HG03280 (cell line): ENCODE data around the gene KCMF1.

Experiments
- ATAC-seq: cut with Tn5 transposase; IDR thresholded peaks from one replicate; pipeline ENCODE4 v1.9.1; 2021; ENCODE audit warnings: mild to moderate bottlenecking, moderate library complexity; ENCODE audit not compliant: unreplicated experiment

KCMF1 gene

DNA sequence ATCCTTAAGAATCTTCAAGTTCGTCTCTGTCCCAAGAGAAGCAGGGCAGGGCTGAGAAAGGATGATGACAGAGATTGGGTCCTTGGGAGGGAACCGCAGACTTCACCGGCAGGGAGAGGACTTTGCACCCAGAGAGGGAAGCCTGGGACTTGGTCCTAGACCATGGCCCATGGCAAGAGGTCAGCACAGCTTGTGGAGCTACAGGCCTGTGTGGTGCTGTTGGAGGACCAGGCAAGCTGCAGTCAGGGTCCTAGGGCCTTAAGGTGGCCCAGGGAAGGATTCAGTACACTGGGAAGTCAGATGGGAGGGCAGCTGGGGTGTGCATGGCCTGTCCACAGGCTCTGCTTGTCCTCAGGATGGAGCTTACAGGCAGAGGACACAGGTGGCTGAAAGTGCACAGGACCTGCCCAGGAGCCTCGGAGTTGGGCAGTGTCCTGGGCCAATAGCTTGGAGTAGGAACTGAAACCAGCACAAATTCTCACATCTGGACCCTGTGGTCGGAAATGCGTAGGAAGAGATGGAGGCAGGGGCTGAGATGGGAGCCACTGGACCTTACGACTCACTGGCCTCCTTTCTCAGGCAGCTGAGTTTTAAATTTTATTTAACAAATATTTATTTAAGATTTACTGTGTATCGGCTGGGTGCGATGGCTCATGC lies 105.8 kb downstream of the KCMF1 start:
- no peak for ATAC-seq

DNA sequence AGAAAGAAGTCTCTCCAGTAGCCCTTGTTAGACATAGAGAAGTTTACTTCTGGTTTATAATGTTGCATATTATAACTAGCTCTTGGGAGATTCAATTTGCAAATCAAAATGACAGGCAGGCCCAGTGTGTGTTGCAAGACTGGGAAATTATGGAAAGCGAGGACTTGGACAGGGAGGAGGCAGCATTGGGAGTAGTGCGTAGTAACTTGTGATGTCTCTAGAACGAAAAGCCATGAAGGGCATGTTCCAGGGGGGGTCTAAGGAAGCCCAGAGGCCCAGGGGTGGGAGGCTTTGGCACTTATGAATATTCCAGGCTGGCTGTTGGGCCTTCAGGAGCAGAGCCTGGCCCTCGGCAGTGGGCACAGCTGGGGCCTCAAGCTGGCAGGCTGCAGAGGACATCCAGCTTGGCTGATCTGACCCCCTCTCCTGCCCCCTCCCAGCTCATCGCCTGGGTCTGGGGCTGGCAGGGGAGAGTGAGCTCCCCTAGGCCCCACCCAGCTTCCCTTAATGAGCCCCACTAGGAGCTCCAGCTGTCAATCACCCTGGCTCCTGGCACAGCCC lies 107.0 kb downstream of the KCMF1 start:
- no peak for ATAC-seq

DNA sequence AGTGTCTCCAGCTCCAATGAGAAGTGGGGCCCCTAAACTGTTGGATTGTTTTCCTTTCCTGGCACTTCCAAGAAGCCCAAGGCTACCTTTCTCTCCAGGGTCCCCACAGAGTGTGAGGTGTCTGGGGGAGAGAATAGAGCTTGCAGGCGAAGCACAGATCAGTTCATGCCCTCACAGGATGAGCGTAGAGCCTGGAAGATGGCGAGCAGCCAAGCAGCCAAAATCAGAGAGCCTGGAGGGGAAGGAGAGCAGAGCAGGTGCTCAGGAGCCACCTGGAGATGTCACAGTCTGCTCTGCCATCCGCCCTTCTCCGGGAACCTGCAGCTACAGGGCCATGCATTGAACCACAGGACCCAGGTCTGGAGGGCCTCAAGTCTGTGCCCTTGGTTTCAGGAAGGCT lies 107.6 kb downstream of the KCMF1 start:
- no peak for ATAC-seq

DNA sequence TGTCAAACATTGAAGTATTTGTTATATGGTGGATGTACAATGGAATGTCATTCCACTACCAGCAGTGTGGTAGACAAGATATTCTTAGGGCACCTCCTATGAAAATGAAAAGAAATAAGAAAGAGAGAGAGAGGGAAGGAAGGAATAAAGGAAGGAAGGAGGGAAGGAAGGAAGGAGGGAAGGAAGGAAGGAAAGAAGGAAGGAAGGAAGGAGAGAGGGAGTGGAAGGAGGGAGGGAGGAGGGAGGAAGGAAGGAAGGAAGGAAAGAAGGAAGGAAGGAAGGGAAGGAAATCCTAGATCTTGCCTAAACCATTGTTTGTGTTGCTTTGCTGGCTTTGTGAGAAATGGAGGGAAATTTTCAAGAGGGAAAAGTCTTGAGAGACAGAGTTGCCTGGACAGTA lies 112.1 kb downstream of the KCMF1 start:
- ATAC-seq: no peak

DNA sequence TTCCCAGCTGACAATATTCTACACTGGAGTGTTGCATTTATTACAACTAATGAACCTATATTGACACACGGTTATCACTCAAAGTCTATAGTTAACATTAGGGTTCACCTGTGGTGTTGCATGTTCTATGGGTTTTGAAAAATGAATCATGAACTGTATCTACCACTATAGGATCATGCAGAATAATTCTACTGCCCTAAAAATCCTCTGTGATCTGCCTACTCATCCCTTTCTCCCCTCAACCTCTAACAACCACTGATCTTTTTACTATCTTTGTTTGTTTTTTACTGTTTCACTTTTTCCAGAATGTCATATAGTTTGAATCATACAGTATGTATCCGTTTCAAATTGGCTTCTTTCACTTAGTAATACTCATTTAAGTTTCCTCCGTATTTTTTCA lies 114.6 kb downstream of the KCMF1 start:
- ATAC-seq: no peak

DNA sequence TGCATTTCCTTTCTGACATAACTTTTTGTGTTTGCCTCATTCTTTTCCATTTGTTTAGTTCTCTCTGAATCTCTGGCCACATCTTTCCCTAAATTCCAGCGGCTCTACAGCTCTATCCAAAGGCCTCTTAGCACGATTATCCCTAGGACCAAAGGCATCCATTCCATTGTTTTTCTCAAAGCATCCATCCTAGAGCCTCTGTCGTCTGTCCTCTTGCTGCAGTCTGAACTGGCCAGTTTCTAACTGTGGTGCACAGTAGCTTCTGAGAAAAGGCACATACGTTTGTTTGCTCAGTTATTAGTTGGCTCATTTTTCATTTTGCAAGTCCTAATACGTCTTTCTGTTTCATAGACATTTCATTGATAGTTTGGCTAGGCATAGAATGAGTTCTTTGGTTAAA lies 116.6 kb downstream of the KCMF1 start:
- no peak for ATAC-seq

DNA sequence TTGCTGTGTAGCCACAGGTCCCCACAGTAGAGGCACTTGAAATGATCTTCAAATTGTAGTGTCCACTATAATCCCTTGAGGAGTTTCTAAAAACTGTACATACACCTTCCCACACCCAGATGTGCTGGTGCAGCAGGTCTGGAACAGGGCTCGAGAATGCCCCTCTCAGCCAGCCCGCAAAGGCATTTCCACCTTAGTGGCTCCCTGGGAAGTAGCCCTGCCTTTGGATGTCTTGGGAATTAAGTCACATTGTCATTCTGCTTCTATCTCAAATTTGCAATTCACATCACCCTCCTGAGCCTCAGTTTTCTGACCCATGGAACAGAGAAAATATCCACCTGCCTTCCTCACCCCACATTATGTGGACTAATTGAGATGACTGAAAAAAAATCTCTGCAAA lies 118.0 kb downstream of the KCMF1 start:
- no peak for ATAC-seq

DNA sequence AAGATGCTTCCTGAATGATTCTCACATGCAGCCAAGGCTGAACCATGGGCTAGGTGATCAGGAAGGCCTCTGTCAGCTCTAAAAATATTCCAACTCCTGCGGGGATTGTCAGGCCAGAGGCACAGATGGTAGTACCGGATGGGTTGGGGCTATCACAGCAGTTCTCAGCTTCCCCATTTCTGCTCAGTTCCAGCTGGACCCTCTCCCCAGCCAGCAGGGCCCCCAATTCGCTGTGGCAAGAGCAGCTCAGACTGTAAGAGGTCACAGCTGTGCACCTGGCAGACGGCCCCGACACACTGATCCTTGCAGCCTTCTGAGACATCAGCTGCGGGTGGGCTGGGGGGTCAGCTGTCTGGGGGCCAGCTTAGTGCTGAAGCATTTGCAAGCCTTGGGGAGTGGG lies 118.6 kb downstream of the KCMF1 start:
- ATAC-seq: no peak

DNA sequence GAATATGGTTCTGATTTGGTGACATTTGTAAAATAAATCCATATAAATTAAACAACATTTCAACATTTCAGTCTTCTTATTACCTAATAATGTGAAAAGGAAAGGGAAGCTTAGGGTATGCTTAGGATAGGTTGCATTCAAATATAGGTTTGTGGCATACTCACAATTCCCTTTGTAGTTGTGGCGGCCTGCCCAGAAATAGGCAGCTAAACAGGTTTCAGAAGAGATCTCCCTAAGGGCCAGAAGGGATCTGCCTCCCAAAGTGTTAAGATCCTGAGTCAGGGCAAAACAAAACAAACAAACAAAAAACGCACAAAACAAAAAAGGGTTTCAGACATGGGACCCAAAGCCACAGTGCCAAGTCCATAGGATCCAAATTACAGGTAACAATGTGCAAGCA lies 120.9 kb downstream of the KCMF1 start:
- no peak for ATAC-seq

DNA sequence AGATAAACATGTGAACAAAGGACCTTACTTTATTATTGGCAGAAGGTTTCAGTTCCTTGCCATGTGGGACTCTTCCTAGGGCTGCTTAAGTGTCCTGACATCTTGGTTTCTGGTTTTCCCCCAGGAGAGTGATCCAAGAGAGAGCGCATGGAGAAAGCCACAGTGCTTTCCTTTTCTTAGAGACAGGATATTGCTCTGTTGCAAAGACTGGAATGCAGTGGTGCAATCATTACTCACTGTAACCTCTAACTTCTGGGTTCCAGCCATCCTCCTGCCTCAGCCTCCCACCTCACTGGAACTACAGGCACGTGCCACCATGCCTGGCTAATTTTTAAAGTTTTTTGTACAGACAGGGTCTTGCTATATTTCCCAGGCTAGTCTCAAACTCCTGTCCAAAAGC lies 124.1 kb downstream of the KCMF1 start:
- ATAC-seq: no peak

DNA sequence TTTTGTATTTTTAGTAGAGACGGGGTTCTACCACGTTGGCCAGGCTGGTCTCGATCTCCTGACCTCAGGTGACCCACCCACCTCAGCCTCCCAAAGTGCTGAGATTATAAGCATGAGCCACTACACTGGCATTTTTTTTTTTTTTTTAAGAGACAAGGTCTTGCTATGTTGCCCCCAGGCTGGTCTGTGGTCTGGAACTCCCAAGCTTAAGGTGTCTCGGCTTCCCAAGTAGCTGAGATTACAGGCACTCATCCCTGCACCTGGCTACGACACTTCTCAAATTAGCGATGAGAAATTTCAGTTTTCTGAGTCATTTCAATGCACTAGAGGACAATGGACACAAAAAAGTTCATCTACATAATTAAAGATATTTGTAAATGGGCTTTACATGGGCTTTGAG lies 125.7 kb downstream of the KCMF1 start:
- no peak for ATAC-seq

DNA sequence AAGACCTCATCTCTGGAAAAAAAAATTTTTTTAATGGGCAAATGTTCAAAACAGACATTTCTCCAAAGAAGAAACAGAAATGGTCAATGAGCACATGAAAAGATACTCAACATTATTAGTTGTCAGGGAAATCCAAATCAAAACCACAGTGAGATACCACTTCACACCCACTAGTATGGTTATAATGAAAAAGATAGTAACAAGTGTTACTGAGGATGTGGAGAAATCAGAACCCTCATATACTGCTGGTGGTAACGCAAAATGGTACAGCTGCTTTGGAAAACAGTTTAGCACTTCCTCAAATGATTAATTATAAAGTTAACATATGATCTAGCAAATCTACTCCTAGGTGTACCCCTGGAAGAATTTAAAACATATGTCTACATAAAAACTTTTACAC lies 133.3 kb downstream of the KCMF1 start:
- no peak for ATAC-seq

DNA sequence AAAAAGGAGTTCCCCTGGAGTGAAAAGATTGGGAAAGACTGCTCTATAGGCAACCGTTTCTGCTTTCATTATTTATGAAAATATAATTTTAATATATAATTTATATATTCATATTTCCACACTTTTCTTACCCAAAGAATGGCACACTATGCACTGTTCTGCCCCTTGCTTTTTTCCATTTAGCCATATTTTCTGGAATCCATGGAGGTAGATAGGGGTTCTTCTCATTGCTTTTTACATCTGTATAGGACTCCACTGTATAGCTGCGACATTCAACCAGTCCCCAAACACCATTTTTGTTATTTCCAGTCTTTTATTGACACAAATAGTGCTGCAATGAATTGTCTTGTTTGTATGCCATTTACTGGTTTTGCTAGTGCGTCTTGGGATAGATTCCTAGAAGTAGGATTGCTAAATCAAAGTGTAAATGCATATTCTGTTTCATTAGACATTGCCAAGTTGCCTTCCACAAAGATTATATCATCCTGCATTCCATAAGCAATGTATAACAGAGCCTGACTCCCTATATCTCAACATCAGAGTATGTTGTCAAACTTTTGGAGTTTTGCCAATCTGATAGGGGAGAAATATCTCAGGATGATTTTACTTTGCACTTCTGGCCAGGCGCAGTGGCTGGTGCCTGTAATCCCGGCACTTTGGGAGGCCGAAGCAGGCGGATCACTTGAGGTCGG lies 135.7 kb downstream of the KCMF1 start:
- no peak for ATAC-seq
